SIG-M5 treated with dmso at 0.1 percent for 504 hours (cell line): ENCODE data around the gene NOS1.
"Not testable (repeated sequence)": the region's sequence is repeated elsewhere in the genome, so short reads cannot be mapped to it uniquely, and the experiment has no call there.

ENCODE experiments used
- DNase-seq: peaks from one replicate; lab custom pipeline; 2025; ENCODE audit not compliant: unreplicated experiment; lab: John Stamatoyannopoulos, UW

Gene NOS1

DNA sequence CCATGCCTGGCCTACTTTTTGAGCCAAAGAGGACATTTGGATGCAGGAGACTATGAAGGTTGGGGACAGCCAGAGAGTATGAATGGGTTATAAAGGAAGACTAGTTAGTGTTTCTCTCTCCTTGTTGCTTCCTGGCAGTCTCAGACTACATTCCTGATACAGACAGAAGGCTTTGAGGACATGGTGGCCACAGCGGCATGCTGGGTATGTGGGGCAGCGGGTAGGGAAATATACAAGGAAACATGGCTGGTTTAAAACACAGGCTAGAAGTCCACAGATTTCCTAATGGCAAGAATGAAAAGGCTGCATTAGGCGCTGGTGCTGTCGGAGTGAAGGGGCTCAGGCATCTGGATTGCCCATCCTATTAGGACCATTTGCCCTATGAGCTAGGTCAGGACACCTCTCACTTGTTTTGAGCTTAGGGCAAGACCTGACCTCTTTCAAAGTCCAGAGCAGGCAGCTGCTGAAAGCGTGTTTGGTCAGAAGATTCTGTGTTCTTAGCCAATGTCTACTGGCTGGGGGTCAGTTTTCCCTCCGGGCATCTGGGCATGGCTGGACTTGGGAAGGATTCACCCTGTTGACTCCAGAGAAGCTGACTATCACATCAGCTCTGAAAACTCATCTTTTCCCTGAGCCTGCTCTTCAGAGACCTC is 151.0 kb downstream of the NOS1 start:
- no peak for DNase-seq

DNA sequence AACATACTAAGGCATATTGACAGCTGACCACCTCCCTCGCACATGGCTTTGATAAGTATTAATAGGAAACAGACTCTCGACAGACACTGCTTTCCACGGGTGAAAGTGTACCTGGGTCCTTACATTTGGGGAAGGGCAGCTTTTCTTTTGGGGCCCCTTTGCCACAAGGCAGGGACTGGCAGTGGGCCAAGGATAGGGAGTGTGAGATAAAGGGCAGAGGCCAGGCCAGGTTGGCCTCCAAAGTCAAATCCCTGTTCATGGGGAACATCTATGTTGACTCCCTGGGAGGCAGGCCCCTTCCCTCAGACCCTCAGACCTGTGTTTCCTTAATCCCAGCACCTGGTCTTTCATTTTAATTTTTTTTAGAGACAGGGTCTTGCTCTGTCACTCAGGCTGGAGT is 151.8 kb downstream of the NOS1 start:
- no peak for DNase-seq

DNA sequence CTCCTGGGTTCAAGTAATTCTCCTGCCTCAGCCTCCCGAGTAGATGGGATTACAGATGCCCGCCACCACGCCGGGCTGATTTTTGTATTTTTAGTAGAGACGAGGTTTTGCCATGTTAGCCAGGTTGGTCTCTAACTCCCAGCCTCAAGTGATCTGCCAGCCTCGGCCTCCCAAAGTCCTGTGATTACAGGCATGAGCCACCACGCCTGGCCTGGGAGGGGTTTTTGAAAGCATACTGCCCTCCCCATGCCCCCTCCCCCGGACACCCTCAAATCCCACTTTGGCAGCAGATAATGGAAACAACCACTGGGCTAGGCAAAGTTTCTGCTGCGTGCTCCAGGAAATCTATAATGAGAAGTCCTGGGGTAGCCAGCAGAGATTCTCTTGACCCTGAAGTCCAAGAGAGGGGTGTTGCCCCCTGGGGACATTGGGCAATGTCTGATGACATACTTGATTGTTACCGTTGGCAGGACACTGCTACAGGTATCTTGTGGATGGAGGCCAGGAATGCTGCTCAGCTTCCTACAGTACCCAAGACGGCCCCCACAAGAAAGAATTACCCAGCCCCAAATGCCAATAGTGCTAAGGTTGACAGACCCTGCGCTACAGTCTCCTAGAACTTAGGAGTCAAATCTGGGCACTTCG is 152.5 kb downstream of the NOS1 start:
- no peak for DNase-seq

DNA sequence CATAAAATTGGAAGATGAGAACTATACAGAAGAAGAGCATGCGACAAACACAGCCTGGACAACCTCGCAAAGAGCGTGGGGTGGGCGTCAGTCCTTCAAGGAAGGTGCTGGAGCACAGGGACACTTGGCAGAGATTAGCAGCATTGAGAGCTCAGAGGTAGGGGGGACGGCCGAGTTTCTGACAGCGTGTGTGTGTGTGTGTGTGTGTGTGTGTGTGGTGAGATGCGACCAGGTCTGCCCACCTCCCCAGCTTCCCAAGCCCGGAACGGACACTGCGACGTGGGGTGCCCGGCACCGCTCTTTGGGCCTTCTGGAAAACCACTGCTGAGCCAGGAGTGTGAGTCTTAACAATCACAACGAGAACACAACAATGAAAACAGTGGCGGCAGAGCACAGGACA is 153.2 kb downstream of the NOS1 start:
- DNase-seq: no peak

DNA sequence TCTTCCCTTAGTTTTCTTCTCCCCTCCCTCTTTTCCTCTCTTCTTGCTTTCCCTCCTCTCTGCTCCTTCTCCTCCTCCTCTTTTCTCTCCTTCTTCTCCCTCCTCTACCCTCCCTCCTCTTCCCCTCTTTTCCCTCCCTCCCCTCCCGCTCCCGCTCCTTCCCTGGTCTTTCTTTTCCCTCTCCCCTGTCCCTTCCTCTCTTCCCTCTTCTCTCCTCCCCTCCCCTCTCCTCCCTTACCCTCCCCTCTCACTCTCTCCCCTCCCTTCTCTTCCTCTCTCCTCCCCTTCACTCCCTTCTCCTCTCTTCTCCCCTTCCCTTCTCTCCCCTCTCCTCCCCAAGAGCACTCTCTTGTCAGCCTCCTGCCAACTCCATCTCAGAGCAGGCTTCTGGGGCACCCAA is 153.8 kb downstream of the NOS1 start:
- no peak for DNase-seq

DNA sequence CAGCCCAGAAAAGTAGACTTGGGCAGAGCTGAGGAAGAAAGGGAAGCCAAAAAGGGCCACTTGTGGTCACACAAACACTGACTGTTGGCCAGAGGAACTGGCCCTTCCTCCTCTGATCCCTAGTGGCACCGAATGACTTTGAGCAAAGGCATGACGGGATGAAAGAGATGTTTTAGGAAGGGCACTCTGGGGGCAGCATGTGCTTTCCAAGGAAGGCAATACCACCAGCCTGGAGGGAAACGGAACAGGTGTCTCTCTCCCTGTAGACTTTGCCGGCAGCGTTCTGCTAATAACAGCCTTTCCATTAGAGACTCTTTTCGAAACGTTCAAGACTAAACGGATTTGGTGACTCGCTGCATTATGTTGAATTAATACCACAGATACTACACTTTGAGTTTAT is 158.9 kb downstream of the NOS1 start:
- DNase-seq: no peak

DNA sequence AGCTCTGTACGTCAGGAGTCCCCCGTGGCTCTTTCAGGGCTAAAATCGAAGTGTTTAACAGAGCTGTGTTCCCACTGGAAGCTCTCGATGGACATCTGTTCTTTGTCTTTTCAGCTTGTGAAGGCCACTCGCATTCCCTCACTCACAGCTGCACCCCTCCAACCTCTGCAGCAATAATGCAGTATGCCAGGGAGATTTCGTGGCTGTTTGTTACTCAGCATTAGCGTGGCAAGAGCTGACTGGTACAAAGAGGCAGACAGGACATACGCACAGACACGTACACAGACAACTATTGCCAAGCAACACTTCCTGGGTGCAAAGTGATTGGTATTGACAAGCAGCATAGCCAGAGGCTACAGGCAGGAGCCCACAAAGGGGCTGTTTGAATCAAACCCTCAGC is 159.4 kb downstream of the NOS1 start:
- no peak for DNase-seq

DNA sequence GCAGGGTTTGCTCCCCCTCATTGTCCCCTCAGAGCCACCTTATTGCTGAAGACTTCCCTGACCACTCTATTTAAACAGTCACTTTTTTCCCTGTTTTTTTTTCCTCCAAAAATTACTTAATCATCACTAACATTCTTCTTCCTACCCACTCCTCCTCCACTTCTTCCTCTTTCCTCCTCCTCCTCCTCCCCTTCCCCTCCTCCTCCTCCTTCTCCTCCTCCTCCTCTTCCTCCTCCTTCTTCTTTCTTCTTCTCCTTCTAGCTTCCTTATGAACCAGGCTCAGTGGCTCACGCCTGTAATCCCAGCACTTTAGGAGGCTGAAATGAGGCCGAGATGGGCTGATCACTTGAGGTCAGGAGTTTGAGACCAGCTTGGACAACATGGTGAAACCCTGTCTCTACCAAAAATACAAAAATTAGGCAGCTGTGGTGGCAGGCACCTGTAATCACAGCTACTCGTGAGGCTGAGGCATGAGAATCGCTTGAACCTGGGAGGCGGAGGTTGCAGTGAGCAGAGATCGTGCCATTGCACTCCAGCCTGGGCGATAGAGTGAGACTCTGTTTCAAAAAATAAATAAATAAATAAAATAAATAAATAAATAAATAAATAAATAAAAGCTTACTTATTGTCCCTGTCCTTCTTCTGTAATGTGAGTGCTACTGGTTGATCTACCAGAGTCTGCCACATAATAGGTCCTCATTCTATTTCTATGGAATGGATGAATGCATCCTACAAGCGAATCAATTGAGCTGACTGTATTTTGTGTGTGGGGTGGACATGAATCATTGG is 161.3 kb downstream of the NOS1 start:
- not testable (repeated sequence) for DNase-seq

DNA sequence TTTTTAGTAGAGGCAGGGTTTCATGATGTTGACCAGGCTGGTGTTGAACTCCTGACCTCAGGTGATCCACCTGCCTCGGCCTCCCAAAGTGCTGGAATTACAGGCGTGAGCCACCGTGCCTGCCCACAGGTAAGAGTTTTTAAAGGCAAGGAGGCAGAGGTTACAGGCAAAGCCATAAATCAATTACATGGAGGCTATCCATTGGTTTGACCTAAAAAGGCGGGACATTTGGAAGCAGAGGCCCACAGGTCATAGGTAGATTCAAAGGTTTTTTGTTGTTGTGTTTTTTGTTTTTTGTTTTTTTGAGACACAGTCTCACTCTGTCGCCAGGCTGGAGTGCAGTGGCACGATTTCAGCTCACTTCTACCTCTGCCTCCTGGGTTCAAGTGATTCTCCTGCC is 165.1 kb downstream of the NOS1 start:
- DNase-seq: not testable (repeated sequence)

DNA sequence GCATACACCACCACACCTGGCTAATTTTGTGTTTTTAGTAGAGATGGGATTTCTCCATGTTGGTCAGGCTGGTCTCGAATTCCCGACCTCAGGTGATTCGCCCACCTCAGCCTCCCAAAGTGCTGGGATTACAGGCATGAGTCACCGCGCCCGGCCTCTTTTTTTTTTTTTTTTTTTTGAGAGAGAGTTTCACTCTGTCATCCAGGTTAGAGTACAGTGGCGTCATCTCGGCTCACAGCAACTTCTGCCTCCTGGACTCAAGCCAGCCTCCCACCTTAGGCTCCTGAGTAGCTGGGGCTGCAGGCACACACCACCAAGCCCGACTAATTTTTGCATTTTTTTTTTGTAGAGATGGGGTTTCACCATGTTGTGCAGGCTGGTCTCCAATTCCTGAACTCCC is 166.4 kb downstream of the NOS1 start:
- DNase-seq: not testable (repeated sequence)

DNA sequence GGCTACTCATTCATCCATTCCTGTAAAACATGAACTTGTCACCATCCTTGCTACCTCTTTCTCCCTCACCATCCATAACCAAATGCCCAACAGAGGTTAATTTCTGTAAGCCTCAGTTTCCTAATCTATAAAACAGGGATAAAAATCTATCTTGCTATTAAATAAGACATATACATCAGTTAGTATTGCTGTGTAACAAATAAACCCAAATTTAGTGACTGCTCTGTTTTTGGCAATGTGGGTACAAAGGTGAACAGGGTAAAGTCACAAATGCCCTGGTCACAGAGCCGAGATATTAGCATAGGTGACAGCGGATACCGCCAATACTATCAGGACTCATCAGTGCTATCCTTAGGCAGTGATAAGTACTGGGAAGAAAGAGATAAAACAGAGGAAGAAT is 167.5 kb downstream of the NOS1 start:
- DNase-seq: no peak

DNA sequence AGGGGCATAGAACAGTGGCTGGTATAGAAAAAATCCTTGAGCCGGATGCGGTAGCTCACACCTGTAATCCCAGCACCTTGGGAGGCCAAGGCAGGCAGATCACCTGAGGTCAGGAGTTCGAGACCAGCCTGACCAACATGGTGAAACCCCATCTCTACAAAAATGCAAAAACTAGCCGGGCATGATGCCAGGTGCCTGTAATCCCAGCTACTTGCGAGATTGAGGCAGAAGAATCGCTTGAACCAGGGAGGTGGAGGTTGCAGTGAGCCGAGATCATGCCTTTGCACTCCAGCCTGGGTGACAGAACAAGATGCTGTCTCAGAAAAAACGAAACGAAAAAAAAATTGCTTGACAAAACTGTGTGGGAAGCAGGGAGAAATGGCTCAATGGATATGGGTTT is 168.8 kb downstream of the NOS1 start:
- DNase-seq: not testable (repeated sequence)

DNA sequence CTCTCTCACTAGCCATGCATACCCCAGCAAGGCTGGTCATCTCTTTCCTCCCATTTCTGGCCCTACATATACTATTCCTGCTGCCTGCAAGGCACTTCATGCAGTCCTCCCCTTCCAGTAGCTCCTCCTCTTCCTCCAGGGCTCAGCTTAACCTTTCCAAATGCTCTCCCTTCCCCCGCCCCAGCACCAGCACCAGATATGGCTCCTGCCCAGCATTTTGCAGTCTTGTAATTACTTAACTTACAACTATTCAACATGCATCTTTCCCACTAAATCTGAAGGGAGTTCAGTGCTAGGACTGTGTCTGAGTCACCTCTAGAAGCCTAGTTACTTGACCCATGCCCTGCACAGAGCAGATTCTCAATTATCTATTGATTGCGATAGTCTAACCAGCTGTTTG is 169.4 kb downstream of the NOS1 start:
- no peak for DNase-seq

DNA sequence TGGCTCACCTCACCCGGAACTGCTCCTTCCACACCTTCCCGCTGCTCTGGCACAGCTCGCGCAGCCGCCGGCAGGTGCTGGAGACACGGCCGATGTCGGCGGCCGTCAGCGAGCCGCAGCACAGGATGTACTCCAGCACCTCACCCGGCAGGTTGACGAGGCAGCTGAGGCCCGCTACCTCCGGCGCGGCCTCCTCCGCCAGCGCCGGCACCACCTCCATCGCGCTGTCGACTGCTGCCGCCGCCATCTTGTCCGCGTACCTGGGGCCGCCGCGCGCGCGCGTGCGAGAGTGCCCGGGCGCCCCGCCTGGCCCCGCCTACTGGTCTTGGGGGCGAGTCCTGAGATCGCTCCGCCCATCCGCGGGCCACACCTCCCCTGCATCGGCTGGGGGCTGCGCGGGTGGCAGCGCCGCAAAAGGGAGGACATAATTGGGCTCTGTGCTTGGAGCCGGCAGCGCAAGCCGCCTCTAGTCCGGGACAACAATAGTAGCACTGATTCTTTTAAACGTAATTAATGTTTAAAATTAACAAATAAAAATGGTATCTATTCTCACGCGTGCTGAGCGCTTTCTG is 171.1 kb downstream of the NOS1 start, which contains the start of gene FBXO21:
TSS of gene FBXO21 (minus strand) at position 261 of the 572 bp plus-strand sequence. CDS start at position 247, 14 bp downstream.
- peak; percentile 79 for DNase-seq

DNA sequence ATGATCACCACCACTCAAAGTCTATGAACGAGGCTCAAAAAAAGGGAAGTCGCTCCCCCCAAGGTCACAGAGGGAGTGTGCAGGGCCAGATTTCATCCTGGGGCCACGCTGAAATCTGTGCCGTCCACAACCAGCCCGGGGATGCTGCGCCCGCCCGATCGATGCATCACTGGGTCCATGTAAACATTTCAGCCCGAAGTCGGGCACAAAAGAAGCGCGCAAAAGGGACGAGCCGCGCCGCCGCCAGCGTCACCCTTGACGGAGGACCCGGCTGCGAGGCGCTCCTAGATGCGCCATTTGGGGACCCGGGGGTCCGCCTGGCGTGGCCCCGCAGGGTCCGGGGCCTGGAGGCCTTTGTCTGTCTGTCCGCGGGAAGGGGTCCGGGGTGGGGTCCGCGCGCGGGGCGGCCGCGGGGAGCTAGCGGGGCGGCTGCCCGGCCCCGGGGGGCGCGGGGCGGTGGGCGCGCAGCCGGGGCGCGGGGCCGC is 171.7 kb downstream of the NOS1 start:
- DNase-seq: peak; percentile 45

DNA sequence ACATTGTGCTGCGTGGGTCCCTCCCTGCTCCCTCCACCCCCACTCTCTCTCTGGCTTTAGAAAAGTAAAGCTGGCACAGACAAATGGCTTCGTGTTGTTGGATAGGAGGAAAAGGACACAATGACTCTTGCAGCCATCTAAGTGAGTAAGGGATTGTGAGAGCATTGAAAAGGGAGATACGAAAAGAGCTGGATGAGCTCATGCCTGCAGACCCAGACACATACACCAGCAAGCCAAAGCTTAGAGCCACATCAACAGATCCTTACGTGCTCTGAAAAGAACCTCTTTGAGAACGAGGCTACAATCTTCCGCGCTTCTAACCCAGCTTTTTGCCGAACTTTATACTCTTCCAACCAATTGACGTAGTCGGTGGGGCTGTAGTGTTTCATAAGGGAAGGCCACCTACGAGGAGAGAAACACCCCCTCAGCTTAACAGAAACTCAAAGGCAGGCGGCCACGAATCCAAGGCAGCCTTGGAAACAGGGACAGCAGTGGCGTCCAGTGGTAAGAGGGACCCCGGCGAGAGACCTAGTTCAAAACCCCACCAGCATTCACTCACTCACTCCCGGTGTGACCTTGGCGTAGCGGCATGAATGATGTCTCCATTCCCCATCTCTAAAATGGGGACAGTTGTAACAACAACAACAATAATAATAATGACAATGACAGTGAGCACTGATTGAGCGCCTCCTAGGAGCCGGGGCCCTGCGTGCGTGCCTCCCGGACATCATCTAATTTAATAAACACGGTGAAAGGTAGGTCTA is 172.3 kb downstream of the NOS1 start:
- DNase-seq: peak; percentile 17

DNA sequence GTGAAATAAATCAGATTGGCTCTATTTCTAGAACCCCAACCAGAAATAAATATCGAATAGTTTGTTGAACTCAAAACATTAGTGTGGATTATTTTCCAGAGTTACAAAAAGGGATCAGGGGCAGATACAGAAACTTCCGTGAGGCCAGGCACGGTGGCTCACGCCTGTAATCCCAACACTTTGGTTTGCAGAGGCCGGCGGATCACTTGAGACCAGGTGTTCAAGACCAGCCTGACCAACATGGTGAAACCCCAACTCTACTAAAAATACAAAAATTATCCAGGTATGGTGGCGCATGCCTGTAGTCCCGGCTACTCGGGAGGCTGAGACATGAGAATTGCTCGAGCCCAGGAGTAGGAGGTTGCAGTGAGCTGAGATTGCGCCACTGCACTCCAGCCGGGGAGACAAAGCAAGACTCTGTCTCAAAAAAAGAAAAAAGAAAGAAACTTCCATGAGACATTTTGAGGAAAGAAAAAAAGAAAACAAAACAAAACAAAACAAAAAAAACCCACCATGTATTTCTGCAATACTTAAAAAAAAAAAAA is 173.2 kb downstream of the NOS1 start:
- DNase-seq: no peak

DNA sequence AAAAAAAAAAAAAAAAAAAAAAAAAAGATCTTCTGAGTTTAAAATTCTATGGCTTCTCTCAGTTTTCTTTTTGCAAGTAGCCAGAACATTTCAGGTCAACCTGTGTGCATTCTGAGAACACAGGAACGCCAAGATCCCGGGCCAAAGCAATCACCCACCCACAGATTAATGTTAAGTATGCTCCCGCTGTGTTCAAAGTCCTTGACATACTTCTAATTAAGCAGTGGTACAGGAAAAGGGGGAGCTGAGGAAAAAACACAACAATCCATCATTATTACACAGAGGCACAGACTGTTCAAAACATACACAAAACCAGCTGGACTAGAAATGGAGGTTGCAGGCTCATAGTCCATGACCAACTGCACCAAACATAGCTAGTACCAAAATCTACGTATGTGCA is 174.0 kb downstream of the NOS1 start:
- no peak for DNase-seq

DNA sequence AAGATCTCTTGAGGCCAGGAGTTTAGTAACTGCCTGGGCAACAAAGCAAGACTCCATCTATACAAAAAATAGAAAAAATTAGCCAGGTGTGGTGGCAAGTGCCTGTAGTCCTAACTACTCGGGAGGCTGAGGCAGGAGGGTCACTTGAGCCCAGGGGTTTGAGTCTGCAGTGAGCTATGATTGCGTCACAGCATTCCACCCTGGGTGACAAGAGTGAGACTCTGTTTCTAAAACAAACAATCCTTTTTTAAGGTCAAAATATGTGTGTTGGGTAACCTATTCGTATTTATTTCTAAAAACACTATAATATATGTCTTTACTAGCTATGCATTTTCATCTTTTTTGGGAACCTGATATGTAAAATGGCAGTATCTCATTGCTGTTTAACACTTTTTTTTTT is 178.6 kb downstream of the NOS1 start:
- no peak for DNase-seq

DNA sequence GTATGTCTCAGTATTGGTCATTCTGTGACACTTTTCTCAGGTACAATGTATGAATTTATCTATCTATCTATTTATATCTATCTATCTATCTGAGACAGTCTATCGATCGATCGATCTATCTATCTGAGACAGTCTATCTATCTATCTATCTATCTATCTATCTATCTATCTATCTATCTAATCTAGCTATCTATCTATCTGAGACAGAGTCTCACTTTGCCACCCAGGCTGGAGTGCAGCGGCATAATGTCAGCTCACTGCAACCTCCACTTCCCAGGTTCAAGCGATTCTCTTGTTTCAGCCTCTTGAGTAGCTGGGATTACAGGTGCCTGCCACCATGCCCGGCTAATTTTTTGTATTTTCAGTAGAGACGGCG is 180.0 kb downstream of the NOS1 start:
- DNase-seq: not testable (repeated sequence)
